HG03045 (cell line): ENCODE measurements around the gene SYT13.

Source experiments
- ATAC-seq: cut with Tn5 transposase; IDR thresholded peaks from one replicate; pipeline ENCODE4 v1.9.1; 2021; ENCODE audit warnings: mild to moderate bottlenecking, moderate library complexity; ENCODE audit not compliant: unreplicated experiment

The SYT13 gene

GRCh38 chr11:45275828-45276227 lies 10.3 kb downstream of the SYT13 start:
- no peak for ATAC-seq

GRCh38 chr11:45274206-45274605 lies 11.9 kb downstream of the SYT13 start:
- ATAC-seq = no peak

- no peak for ATAC-seq
These were observed 12.6 kb downstream of the SYT13 start for GRCh38 chr11:45273509-45273908.

- ATAC-seq = no peak
These were observed 13.4 kb downstream of the SYT13 start for GRCh38 chr11:45272701-45273100.

GRCh38 chr11:45270946-45271716 lies 15.0 kb downstream of the SYT13 start:
- ATAC-seq = no peak

GRCh38 chr11:45269678-45270077 lies 16.5 kb downstream of the SYT13 start:
- ATAC-seq = no peak

- no peak for ATAC-seq
These were observed 18.4 kb downstream of the SYT13 start for GRCh38 chr11:45267652-45268299.

- no peak for ATAC-seq
These were observed 19.1 kb downstream of the SYT13 start for GRCh38 chr11:45267052-45267451.

GRCh38 chr11:45266676-45267020 lies 19.5 kb downstream of the SYT13 start:
- ATAC-seq = no peak

- no peak for ATAC-seq
These were observed 20.0 kb downstream of the SYT13 start for GRCh38 chr11:45265969-45266675.

- no peak for ATAC-seq
These were observed 21.2 kb downstream of the SYT13 start for GRCh38 chr11:45264839-45265515.

GRCh38 chr11:45263773-45264172 lies 22.4 kb downstream of the SYT13 start:
- no peak for ATAC-seq

- ATAC-seq = no peak
These were observed 23.2 kb downstream of the SYT13 start for GRCh38 chr11:45262900-45263299.

GRCh38 chr11:45260071-45260470 lies 26.1 kb downstream of the SYT13 start:
- ATAC-seq = no peak

GRCh38 chr11:45259592-45259991 lies 26.5 kb downstream of the SYT13 start:
- ATAC-seq = no peak

- ATAC-seq = no peak
These were observed 27.1 kb downstream of the SYT13 start for GRCh38 chr11:45258982-45259530.

GRCh38 chr11:45254070-45254469 lies 32.1 kb downstream of the SYT13 start:
- ATAC-seq = no peak

- ATAC-seq = no peak
These were observed 32.5 kb downstream of the SYT13 start for GRCh38 chr11:45253640-45254039.

- no peak for ATAC-seq
These were observed 33.3 kb downstream of the SYT13 start for GRCh38 chr11:45252877-45253276.

GRCh38 chr11:45252134-45252856 lies 33.8 kb downstream of the SYT13 start:
- ATAC-seq = no peak
